Parathyroid adenoma (tissue), 2 donors: Measurements from ENCODE around the gene TEX22.

Experiments used
- H2AFZ ChIP-seq: fragments of 300-600 bp; sonication (generic); one replicate; pipeline ENCODE4 v1.7.0; 2017; ENCODE audit warnings: antibody characterized with exemption, mild to moderate bottlenecking
- H3K27ac ChIP-seq: fragments of 300-600 bp; sonication (generic); one replicate; pipeline ENCODE4 v1.7.0; 2017
- H3K27me3 ChIP-seq: fragments of 300-600 bp; sonication (generic); one replicate; pipeline ENCODE4 v1.7.0; 2017; ENCODE audit warnings: low read length; ENCODE audit not compliant: control insufficient read depth, insufficient read depth
- H3K36me3 ChIP-seq: fragments of 300-600 bp; sonication (generic); one replicate; pipeline ENCODE4 v1.7.0; 2017; ENCODE audit warnings: low read length; ENCODE audit not compliant: control insufficient read depth, insufficient read depth
- H3K4me1 ChIP-seq: fragments of 300-600 bp; sonication (generic); one replicate; pipeline ENCODE4 v1.7.0; 2017; ENCODE audit warnings: control low read depth
- H3K4me2 ChIP-seq: fragments of 300-600 bp; sonication (generic); one replicate; pipeline ENCODE4 v1.7.0; 2017; ENCODE audit warnings: low read length
- H3K4me3 ChIP-seq: fragments of 300-600 bp; sonication (generic); one replicate; pipeline ENCODE4 v1.7.0; 2017; ENCODE audit warnings: low read depth, low read length
- H3K79me2 ChIP-seq: fragments of 300-600 bp; sonication (generic); one replicate; pipeline ENCODE4 v1.7.0; 2017; ENCODE audit warnings: control low read depth
- H3K9ac ChIP-seq: fragments of 300-600 bp; sonication (generic); one replicate; pipeline ENCODE4 v1.7.0; 2017; ENCODE audit warnings: mild to moderate bottlenecking
- H3K9me3 ChIP-seq: fragments of 300-600 bp; sonication (generic); one replicate; pipeline ENCODE4 v1.7.0; 2017; ENCODE audit warnings: low read length; ENCODE audit not compliant: control insufficient read depth
- TF ChIP-seq, protein P1 (sequence below): fragments of 300-600 bp; sonication (generic); IDR thresholded peaks from one replicate; pipeline ENCODE4 v1.7.0; 2017; ENCODE audit warnings: antibody characterized with exemption, mild to moderate bottlenecking
- donor health status: primary hyperparathyroidism.

Gene TEX22

GRCh38 chr14:105395538-105395854 lies 2.8 kb upstream of the TEX22 start:
- TF ChIP-seq, protein P1, sequence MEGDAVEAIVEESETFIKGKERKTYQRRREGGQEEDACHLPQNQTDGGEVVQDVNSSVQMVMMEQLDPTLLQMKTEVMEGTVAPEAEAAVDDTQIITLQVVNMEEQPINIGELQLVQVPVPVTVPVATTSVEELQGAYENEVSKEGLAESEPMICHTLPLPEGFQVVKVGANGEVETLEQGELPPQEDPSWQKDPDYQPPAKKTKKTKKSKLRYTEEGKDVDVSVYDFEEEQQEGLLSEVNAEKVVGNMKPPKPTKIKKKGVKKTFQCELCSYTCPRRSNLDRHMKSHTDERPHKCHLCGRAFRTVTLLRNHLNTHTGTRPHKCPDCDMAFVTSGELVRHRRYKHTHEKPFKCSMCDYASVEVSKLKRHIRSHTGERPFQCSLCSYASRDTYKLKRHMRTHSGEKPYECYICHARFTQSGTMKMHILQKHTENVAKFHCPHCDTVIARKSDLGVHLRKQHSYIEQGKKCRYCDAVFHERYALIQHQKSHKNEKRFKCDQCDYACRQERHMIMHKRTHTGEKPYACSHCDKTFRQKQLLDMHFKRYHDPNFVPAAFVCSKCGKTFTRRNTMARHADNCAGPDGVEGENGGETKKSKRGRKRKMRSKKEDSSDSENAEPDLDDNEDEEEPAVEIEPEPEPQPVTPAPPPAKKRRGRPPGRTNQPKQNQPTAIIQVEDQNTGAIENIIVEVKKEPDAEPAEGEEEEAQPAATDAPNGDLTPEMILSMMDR = no peak
- no peak overlapping the region for H3K4me3 ChIP-seq
- no peaks in the 10 kb centered on the region for H3K36me3 ChIP-seq
- peaks cover 8% of the 10 kb centered on the region for H3K4me1 ChIP-seq
- no peak overlapping the region for H3K9ac ChIP-seq
- no peak overlapping the region for H2AFZ ChIP-seq
- no peaks in the 10 kb centered on the region for H3K27me3 ChIP-seq
- no peaks in the 10 kb centered on the region for H3K9me3 ChIP-seq
- no peak overlapping the region for H3K4me2 ChIP-seq
- H3K27ac ChIP-seq = no peak overlapping the region
- no peaks in the 10 kb centered on the region for H3K79me2 ChIP-seq

DNA sequence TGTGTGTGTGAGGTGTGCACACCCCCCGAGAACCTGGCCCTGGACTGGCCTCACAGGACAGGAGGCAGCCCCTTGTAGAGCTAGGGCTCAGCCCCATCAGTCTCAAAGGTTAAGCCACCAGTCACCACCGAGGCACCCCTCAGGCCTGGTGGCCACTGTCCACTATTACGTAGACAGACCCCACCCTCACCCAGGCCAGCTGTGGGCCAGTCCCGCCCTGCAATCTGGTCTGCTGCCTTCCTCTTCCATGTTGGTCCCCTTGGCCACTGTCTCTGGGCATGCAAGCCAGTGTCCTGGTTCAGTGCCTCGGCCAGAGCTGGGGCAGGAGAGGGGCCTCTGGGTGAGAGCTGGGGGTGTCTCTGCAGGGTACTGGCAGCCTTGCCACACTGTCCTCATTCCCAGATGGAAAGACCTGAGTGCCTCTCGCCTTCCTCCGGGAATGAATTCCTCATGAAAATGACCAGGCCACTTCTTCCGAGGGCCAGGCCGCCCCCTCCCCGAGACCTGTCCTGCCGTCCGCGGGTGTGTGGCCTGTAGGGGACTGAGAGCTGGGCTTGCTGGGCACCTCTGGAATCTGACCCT lies 897 bp upstream of the TEX22 start:
- Histone ChIP-seq H3K4me3 (peak overlapping the region; percentile 80), H3K27ac (peak overlapping the region; percentile 68), H3K36me3 (no peaks in the 10 kb centered on the region), H2AFZ (peak overlapping the region; percentile 95), H3K9me3 (no peaks in the 10 kb centered on the region), H3K4me1 (peaks cover 8% of the 10 kb centered on the region), H3K9ac (no peak overlapping the region), H3K27me3 (no peaks in the 10 kb centered on the region), H3K79me2 (no peaks in the 10 kb centered on the region), H3K4me2 (peak overlapping the region; percentile 94)
- TF ChIP-seq, protein P1 = no peak

GRCh38 chr14:105398726-105399465 lies 558 bp downstream of the TEX22 start:
- H3K9me3 ChIP-seq = no peaks in the 10 kb centered on the region
- TF ChIP-seq, protein P1 = no peak
- H3K4me2 ChIP-seq = peak overlapping the region; percentile 94
- peaks cover 8% of the 10 kb centered on the region for H3K4me1 ChIP-seq
- peak overlapping the region; percentile 68 for H3K27ac ChIP-seq
- peak overlapping the region; percentile 80 for H3K4me3 ChIP-seq
- H3K27me3 ChIP-seq = no peaks in the 10 kb centered on the region
- H3K9ac ChIP-seq = peak overlapping the region; percentile 94
- no peaks in the 10 kb centered on the region for H3K79me2 ChIP-seq
- H2AFZ ChIP-seq = peak overlapping the region; percentile 95
- no peaks in the 10 kb centered on the region for H3K36me3 ChIP-seq

DNA sequence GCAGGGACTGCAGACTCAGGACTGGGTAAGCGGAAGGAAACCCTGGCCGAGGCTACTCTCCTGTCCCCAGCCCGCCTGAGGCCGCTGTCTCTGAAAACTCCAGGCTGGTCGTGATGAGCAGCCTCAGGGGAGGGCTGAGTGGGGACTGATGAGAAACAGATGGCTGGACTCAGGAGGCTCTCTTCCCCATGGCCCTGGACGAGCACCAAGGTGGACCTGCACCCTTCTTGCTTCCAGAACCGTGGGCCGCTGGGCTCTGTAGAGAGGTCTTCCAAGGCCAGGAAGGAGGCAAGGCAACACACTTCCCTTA lies 1.1 kb downstream of the TEX22 start:
- Histone ChIP-seq H3K9me3 (no peaks in the 10 kb centered on the region), H3K36me3 (no peaks in the 10 kb centered on the region), H3K27ac (no peak overlapping the region), H3K4me1 (peaks cover 8% of the 10 kb centered on the region), H2AFZ (no peak overlapping the region), H3K4me3 (peak overlapping the region; percentile 80), H3K9ac (no peak overlapping the region), H3K4me2 (peak overlapping the region; percentile 94), H3K27me3 (no peaks in the 10 kb centered on the region), H3K79me2 (no peaks in the 10 kb centered on the region)
- TF ChIP-seq, protein P1 = no peak

DNA sequence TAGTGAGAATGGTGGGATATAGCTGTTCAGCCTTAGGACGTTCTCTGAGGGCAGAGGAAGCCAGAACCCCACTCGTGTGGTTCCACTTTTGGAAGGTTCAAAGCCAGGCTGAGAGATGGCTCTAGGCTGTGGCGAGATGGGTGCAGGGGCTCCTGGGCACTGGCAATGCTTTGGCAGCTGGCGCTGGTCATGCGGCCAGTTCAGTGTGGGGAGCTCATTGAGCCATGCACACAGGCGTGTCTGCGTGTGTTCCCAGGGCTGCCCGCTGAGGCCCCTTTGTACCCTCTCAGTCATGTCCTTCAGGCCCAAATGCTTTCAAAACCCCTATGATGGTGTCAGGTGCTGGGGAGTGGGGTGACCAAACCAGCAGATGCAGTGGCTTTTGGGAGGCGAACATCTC lies 1.7 kb downstream of the TEX22 start:
- Histone ChIP-seq H3K27ac (no peak overlapping the region), H3K4me1 (peaks cover 8% of the 10 kb centered on the region)
- TF ChIP-seq, protein P1 = no peak

More for the DNA sequence above, 1.7 kb downstream of the TEX22 start:
- Histone ChIP-seq H3K9me3 (no peaks in the 10 kb centered on the region), H3K79me2 (no peaks in the 10 kb centered on the region), H3K4me2 (no peak overlapping the region), H3K36me3 (no peaks in the 10 kb centered on the region), H3K4me3 (no peak overlapping the region), H3K27me3 (no peaks in the 10 kb centered on the region), H3K9ac (no peak overlapping the region), H2AFZ (no peak overlapping the region)
